K562 (cell line): ENCODE results near the gene SNX10. TPM values are rescaled to one million over a fixed set of nuclear protein-coding genes. Genes with fewer than 3 reads are reported as not detected.

Experiments used
- ARID3B ChIP-seq: fragments of 250-450 bp; sonication (Bioruptor Pico); IDR thresholded peaks from 2 replicates; pipeline ENCODE4 v1.4.0; 2020; ENCODE audit warnings: borderline replicate concordance
- BRF1 ChIP-seq: IDR thresholded peaks from 3 replicates; pipeline ENCODE4 v1.6.1; 2011; ENCODE audit warnings: borderline replicate concordance, mild to moderate bottlenecking; ENCODE audit not compliant: insufficient read length; ENCODE audit errors: extremely low read depth
- CTCF ChIP-seq, 3 experiments: IDR thresholded peaks in 2 of 3; conservative IDR thresholded peaks in 1 of 3; 2 replicates each; pipeline ENCODE4 v1.5.1; 2011 to 2012; ENCODE audit warnings: low read length in 3 of 3, mild to moderate bottlenecking in 3 of 3, control low read depth in 2 of 3, improper control_type of control experiment in 1 of 3, inconsistent platforms in 1 of 3, low read depth in 1 of 3, mixed read lengths in 1 of 3, moderate library complexity in 1 of 3; ENCODE audit not compliant: insufficient read depth in 2 of 3
- MTA2 ChIP-seq: fragments of 450-650 bp; IDR thresholded peaks from 2 replicates; pipeline ENCODE4 v1.6.1; 2016; ENCODE audit warnings: low read depth
- NFIX ChIP-seq: fragments of 250-450 bp; sonication (Bioruptor Pico); IDR thresholded peaks from 2 replicates; pipeline ENCODE4 v1.4.0; 2020; ENCODE audit warnings: low read depth, mild to moderate bottlenecking, moderate library complexity
- RREB1 ChIP-seq: fragments of 250-450 bp; sonication (Bioruptor Pico); IDR thresholded peaks from 2 replicates; pipeline ENCODE4 v1.4.0; 2020
- SNIP1 ChIP-seq: fragments of 450-650 bp; IDR thresholded peaks from 2 replicates; pipeline ENCODE4 v1.7.1; 2017; ENCODE audit warnings: low read depth, mild to moderate bottlenecking
- ZBED1 ChIP-seq: IDR thresholded peaks from 2 replicates; pipeline ENCODE4 v1.6.1; 2014
- ZBTB33 ChIP-seq: sonication (generic); formaldehyde crosslinking; IDR thresholded peaks from 2 replicates; pipeline ENCODE4 v1.8.1; 2023; ENCODE audit warnings: mild to moderate bottlenecking, missing genetic modification reagents
- ZNF41 ChIP-seq: fragments of 250-450 bp; sonication (Bioruptor Pico); conservative IDR thresholded peaks from 2 replicates; pipeline ENCODE4 v1.4.0; 2020; ENCODE audit warnings: mild to moderate bottlenecking
- ZNF609 ChIP-seq: sonication (generic); formaldehyde crosslinking; IDR thresholded peaks from 2 replicates; pipeline ENCODE4 v1.8.1; 2023; ENCODE audit warnings: missing genetic modification reagents, mild to moderate bottlenecking, borderline replicate concordance
- polyA plus RNA-seq, 8 experiments: library from polyadenylated mRNA; depleted of rRNA in 4 of 8; stranded (reverse) in 5 of 8; unstranded in 3 of 8; fragments of >200 nt; fragmentation: Nextera tagmentation in 2 of 8; fragmentation: Illumina TruSeq in 1 of 8; extraction: Ambion mirVana in 2 of 8; extraction: Trizol in 1 of 8; gene quantifications; 2 replicates each; pipeline versions ENCODE4 v1.2.1 to v1.2.3, GENCODE V29; 2011 to 2014; ENCODE audit warnings: inconsistent platforms in 1 of 8, missing spikeins in 1 of 8
- total RNA-seq, 7 experiments: library from RNA; depleted of rRNA in 6 of 7; stranded (reverse); fragments of >200 nt in 6 of 7; fragmentation: Illumina TruSeq in 2 of 7; extraction: Trizol in 2 of 7; gene quantifications; 2 replicates each; pipeline versions ENCODE4 v1.2.1 to v1.2.3, GENCODE V29; 2011 to 2021; ENCODE audit warnings: low replicate concordance in 1 of 7

Gene SNX10
- total and polyA plus RNA-seq, 9 of the 15 experiments (the other 6 are each of a cell fraction or from before 2014, with no cell fraction given): 6.9 to 16.5 (median 11.5) TPM

- no peak for TF ChIP-seq NFIX (CRISPR knock-in tag)
- TF ChIP-seq ZBTB33 (CRISPR knock-in tag): no peak
- TF ChIP-seq CTCF (IDR thresholded peaks at IDR 0.05 in 2 of 3, conservative IDR thresholded peaks at IDR 0.05 in 1 of 3; ENCODE audit: insufficient read depth in 2 of 3, low read depth in 1 of 3, low read length in 3 of 3): no peak
- TF ChIP-seq SNIP1: no peak
- TF ChIP-seq ZNF609: no peak
- TF ChIP-seq ARID3B (CRISPR knock-in tag): no peak
- no peak for TF ChIP-seq ZBED1
- no peak for TF ChIP-seq RREB1 (CRISPR knock-in tag)
- peak; percentile 76 for TF ChIP-seq MTA2
- no peak for TF ChIP-seq ZNF41 (CRISPR knock-in tag)
- TF ChIP-seq BRF1: no peak
Observed at GRCh38 chr7:26417911-26418413, 126.3 kb downstream of the SNX10 start (continued).
